Thyroid gland (tissue), 4 donors: ENCODE results near the gene DOCK2. TPM values are rescaled to one million over a fixed set of nuclear protein-coding genes. Genes with fewer than 3 reads are reported as not detected.

Experiments used
- DNase-seq, 2 donors: peaks; one replicate each; pipeline ENCODE4 v3.0.0-alpha.2; 2019
- H3K27ac ChIP-seq, 3 donors: fragments of 200-600 bp; sonication (generic); 1 replicate in 2 of 3; 2 replicates in 1 of 3; pipeline ENCODE4 v1.5.1; 2016 to 2019; ENCODE audit warnings: mild to moderate bottlenecking in 1 of 3, moderate library complexity in 1 of 3
- H3K27me3 ChIP-seq: fragments of 200-600 bp; sonication (generic); one replicate; pipeline ENCODE4 v1.5.1; 2019
- H3K36me3 ChIP-seq, 2 donors: fragments of 200-600 bp; sonication (generic); one replicate each; pipeline ENCODE4 v1.5.1; 2016 to 2019
- H3K4me1 ChIP-seq, 2 donors: fragments of 200-600 bp; sonication (generic); one replicate each; pipeline ENCODE4 v1.5.1; 2017 to 2019
- H3K4me3 ChIP-seq, 3 donors: fragments of 200-600 bp; sonication (generic); replicated peaks in 1 of 3; 1 replicate in 2 of 3; 2 replicates in 1 of 3; pipeline ENCODE4 v1.5.1; 2016; ENCODE audit warnings: mild to moderate bottlenecking in 1 of 3
- H3K9me3 ChIP-seq: fragments of 200-600 bp; sonication (generic); one replicate; pipeline ENCODE4 v1.5.1; 2017
- POLR2A ChIP-seq, 2 donors: fragments of 450-650 bp; IDR thresholded peaks; one replicate each; pipeline ENCODE4 v1.6.1; 2017; ENCODE audit warnings: antibody characterized with exemption in 2 of 2, mild to moderate bottlenecking in 2 of 2, moderate library complexity in 1 of 2
- WGBS, 2 donors: methylation state at CpG; one replicate each; pipeline ENCODE4 v1.1.5; 2017; 5-methylcytosine and 5-hydroxymethylcytosine counted together
- intact Hi-C: fragments of 100-400 bp; cut with DNase I; formaldehyde crosslinking; loops from one replicate; pipeline ENCODE4 v1.15.1; 2023
- total RNA-seq, 4 donors: library from RNA; depleted of rRNA; stranded (reverse); fragments of >200 nt; gene quantifications; one replicate each; pipeline ENCODE4 v1.2.3, GENCODE V29; 2016
- TF ChIP-seq, protein P1 (sequence below), 6 experiments: fragments of 200-600 bp in 3 of 6; fragments of 450-650 bp in 3 of 6; sonication (generic) in 3 of 6; IDR thresholded peaks; one replicate each; pipeline ENCODE4 v1.5.1; 2016 to 2019; ENCODE audit warnings: antibody characterized with exemption in 6 of 6, mild to moderate bottlenecking in 2 of 6, inconsistent platforms in 1 of 6, moderate library complexity in 1 of 6

Gene DOCK2
- total RNA-seq, 4 donors from 2014 or later, result 4.3 to 14.1 (median 8.6) TPM

- DNase-seq, result no peak
- H3K27ac ChIP-seq, result no peak overlapping the region
- H3K36me3 ChIP-seq, result no peaks in the 10 kb centered on the region
- no peak overlapping the region for H3K4me3 ChIP-seq
- WGBS, 2 donors, result 86% methylated on average over 5 of the region's 5 CpGs
- H3K4me1 ChIP-seq, result peaks cover 0 to 15% of the 10 kb centered on the region in 2 donors
- H3K27me3 ChIP-seq, result no peaks in the 10 kb centered on the region
- intact Hi-C loops, result loop anchor here (5.0 kb wide), 1 partner anchor 282 kb away; the partner anchor contains the start of gene INSYN2B
- no peaks in the 10 kb centered on the region for H3K9me3 ChIP-seq
- TF ChIP-seq, protein P1, sequence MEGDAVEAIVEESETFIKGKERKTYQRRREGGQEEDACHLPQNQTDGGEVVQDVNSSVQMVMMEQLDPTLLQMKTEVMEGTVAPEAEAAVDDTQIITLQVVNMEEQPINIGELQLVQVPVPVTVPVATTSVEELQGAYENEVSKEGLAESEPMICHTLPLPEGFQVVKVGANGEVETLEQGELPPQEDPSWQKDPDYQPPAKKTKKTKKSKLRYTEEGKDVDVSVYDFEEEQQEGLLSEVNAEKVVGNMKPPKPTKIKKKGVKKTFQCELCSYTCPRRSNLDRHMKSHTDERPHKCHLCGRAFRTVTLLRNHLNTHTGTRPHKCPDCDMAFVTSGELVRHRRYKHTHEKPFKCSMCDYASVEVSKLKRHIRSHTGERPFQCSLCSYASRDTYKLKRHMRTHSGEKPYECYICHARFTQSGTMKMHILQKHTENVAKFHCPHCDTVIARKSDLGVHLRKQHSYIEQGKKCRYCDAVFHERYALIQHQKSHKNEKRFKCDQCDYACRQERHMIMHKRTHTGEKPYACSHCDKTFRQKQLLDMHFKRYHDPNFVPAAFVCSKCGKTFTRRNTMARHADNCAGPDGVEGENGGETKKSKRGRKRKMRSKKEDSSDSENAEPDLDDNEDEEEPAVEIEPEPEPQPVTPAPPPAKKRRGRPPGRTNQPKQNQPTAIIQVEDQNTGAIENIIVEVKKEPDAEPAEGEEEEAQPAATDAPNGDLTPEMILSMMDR (IDR thresholded peaks at IDR 0.05), result no peak
- TF ChIP-seq POLR2A (IDR thresholded peaks at IDR 0.05), result no peak
These were observed 63.5 kb downstream of the DOCK2 start for GRCh38 chr5:169700611-169701010.

GRCh38 chr5:169701910-169702451 lies 64.9 kb downstream of the DOCK2 start:
- no peaks in the 10 kb centered on the region for H3K27me3 ChIP-seq
- DNase-seq, result no peak
- H3K27ac ChIP-seq, result no peak overlapping the region
- H3K9me3 ChIP-seq, result no peaks in the 10 kb centered on the region
- 55 to 56% methylated on average over 8 of the region's 8 CpGs for WGBS, 2 donors
- H3K36me3 ChIP-seq, result no peaks in the 10 kb centered on the region
- TF ChIP-seq, protein P1 (IDR thresholded peaks at IDR 0.05), result peak in 4 of 6 experiments; percentile 40 to 71 (median 61)
- TF ChIP-seq POLR2A (IDR thresholded peaks at IDR 0.05), result no peak
- intact Hi-C loops, result loop anchor here (5.0 kb wide), 1 partner anchor 280 kb away; the partner anchor contains the start of gene INSYN2B
- H3K4me1 ChIP-seq, result peaks cover 8 to 29% of the 10 kb centered on the region in 2 donors
- no peak overlapping the region for H3K4me3 ChIP-seq

DNA sequence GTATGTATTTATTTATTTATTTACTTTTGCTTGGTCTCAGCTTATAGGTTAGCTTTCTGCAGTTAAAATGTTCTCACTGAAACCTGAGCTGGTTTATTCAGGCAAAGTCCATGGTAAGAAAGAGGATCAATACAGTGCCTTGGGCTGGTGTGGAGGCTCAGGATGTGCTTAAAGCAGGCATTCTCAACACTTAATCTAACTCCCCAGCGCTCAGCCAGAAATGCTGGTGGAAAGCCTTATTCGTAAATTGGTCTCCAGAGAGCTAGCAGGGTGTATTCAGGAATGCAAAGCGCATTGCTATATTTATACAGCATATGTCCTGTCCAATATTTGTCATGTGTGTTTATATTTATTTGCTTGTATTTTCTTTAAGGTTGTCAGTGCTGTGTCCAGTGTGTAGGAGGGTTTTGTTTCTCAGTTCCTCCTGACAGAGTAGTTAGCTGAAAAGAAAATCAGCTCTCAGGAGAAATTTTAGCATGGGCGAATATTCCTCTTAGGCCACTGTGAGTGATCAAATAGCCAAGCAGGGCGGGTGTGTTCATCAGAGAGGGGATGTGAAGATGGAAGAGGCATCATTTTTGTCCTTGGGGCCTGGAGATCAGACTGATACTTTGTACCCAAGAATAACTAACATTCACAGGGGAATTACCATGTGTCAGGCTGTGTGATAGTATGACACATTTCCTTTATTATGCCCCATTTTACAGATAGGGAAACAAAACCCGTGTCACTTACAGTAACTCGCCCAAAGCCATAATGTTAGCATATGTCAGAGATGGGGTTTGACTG lies 65.8 kb downstream of the DOCK2 start:
- no peaks in the 10 kb centered on the region for H3K9me3 ChIP-seq
- no peak overlapping the region for H3K4me3 ChIP-seq
- WGBS, 2 donors, result 87 to 88% methylated on average over 7 of the region's 7 CpGs
- no peak for DNase-seq
- peaks cover 13 to 38% of the 10 kb centered on the region in 2 donors for H3K4me1 ChIP-seq
- no peaks in the 10 kb centered on the region for H3K36me3 ChIP-seq
- no peaks in the 10 kb centered on the region for H3K27me3 ChIP-seq
- H3K27ac ChIP-seq, result no peak overlapping the region
- intact Hi-C loops, result loop anchor here (5.0 kb wide), 1 partner anchor 279 kb away; the partner anchor contains the start of gene INSYN2B
- TF ChIP-seq, protein P1 (IDR thresholded peaks at IDR 0.05), result no peak
- no peak for TF ChIP-seq POLR2A (IDR thresholded peaks at IDR 0.05)

GRCh38 chr5:169703813-169704212 lies 66.7 kb downstream of the DOCK2 start:
- H3K27ac ChIP-seq, result no peak overlapping the region
- no peaks in the 10 kb centered on the region for H3K27me3 ChIP-seq
- TF ChIP-seq POLR2A (IDR thresholded peaks at IDR 0.05), result no peak
- TF ChIP-seq, protein P1 (IDR thresholded peaks at IDR 0.05), result no peak
- DNase-seq, result no peak
- H3K9me3 ChIP-seq, result no peaks in the 10 kb centered on the region
- peaks cover 13 to 39% of the 10 kb centered on the region in 2 donors for H3K4me1 ChIP-seq
- WGBS, 2 donors, result 79 to 86% methylated on average over 2 of the region's 2 CpGs
- intact Hi-C loops, result loop anchor here (5.0 kb wide), 1 partner anchor 278 kb away; the partner anchor contains the start of gene INSYN2B
- no peaks in the 10 kb centered on the region for H3K36me3 ChIP-seq
- H3K4me3 ChIP-seq, result no peak overlapping the region

DNA sequence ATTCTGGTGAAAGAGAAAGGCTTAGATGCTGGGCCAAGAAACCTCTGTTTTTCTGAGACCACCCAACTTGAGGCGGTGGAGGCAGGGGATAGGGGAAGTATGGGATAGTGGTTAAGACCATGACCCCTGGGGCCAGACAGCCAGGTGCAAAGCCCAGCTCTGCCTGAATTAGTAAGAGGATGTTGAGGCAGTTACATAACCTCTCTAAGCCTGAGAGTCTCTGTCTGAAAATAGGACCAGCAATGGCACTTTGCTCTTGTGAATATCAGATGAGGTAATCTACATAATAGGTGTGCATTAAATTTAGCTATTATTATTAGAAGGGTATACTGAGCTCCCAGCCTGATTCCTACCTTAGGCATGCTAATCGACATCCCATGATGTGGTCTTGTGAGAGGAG lies 68.2 kb downstream of the DOCK2 start:
- H3K27me3 ChIP-seq, result no peaks in the 10 kb centered on the region
- no peak overlapping the region for H3K27ac ChIP-seq
- H3K36me3 ChIP-seq, result no peaks in the 10 kb centered on the region
- TF ChIP-seq, protein P1 (IDR thresholded peaks at IDR 0.05), result no peak
- TF ChIP-seq POLR2A (IDR thresholded peaks at IDR 0.05), result no peak
- WGBS, 2 donors, result 96 to 97% methylated on average over 2 of the region's 2 CpGs
- no peak overlapping the region for H3K4me3 ChIP-seq
- no peaks in the 10 kb centered on the region for H3K9me3 ChIP-seq
- no peak for DNase-seq
- H3K4me1 ChIP-seq, result peaks cover 13 to 39% of the 10 kb centered on the region in 2 donors
- intact Hi-C loops, result no loop called here
